ENCODE results near the gene TMEM86A.
A peak's percentile ranks its signal among the peaks of the same experiment; 100 is the strongest.
"Not testable (repeated sequence)": the region's sequence is repeated elsewhere in the genome, so short reads cannot be mapped to it uniquely, and the experiment has no call there.

The TMEM86A gene, protein sequence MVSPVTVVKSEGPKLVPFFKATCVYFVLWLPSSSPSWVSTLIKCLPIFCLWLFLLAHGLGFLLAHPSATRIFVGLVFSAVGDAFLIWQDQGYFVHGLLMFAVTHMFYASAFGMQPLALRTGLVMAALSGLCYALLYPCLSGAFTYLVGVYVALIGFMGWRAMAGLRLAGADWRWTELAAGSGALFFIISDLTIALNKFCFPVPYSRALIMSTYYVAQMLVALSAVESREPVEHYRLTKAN

DNA sequence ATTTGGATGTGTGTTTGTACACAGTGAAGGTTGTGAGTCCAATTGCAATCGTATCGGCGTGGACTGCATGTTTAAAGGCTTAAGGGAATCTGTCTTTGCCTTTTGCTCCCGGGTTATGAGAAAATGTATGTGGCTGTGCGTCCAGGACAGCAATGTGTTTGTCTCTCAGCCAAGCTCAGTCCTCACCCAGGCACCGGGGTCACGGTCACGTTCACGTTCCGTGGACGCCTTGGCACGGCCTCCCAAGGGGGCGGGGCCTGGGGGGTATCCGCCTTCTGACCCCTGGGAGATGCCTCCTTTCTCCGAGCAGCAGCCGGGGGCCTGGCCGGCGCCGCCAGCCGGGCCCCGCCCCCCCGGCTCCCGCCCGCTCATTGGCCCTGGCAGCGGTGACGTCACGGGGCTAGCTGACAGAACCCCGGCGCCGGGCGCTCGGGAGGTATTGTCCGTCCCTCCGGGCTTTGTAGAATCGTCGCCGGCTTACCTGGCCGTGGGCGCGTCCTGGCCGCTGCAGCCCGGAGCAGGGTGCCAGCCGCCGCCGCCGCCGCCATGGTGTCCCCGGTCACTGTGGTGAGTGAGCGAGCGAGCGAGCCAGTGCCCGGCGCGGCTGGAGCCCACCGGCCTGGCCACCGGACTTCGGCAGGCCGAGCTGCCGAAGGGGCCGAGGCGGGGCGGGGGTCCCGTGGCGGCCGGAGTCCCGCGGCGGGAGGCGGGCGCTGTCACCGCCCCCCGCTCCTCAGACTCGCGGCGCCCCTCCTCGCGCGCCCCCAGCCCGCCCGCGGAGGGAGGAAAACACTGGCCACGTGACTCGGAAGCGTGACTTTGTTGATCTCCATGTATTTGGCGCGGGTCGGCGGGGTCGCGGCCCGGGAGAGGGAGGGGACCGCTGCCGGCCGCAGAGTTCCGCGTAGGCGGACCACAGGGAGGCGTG lies at the start of gene TMEM86A:
Gene TMEM86A (plus strand): TSS at position 439 of the 928 bp plus-strand sequence. CDS start 108 bp downstream, at position 547.
- DNase-seq = peak; percentile 51 to 93 (median 86)

DNA sequence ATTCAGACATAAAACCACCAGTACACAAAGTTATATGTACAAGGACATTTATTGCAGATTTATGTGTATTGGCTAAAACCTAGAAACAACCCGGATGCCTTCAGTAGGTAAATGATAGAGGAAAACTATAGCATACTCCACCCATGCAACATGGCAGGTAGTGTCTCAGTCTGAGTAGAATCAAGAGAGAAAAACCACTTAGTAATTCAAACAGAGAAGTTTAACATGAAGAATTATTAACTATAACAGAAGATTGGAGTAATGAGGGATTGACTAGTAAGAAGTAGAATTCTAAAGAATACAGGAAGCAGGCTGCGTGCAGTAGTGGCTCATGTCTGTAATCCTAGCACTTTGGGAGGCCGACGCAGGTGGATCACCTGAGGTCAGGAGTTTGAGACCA lies 48.2 kb upstream of the TMEM86A start:
- no peak for DNase-seq

DNA sequence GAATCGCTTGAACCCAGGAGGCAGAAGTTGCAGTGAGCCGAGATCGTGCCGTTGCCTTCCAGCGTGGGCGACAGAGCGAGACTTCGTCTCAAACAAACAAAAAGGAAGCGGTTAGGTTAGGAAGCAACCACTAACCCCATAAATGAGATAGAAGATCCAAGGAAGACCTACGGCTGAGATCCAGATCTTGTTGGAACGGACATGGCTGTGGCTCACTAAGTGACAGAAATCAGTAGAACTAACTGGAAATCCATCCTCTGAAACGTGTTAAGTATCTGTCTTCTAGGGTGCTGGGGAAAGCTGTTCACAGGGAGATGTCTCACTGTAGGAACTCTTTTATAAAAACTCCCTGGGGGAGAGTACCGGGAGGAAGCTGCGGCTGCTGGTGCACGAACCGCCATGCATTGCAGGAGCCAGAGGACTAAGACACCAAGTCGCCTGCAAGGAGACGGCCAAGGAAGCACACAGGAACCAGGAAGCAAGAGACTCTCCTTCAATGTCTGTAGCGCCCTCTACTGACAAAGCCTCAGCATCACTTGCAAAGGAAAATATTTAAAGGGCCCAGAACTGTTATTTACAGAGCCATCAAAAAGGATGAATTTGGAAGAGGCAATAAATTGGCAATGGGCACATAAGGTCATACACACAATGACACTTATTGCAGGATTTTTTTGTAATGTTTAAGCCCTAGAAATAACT lies 47.6 kb upstream of the TMEM86A start:
- no peak for DNase-seq

DNA sequence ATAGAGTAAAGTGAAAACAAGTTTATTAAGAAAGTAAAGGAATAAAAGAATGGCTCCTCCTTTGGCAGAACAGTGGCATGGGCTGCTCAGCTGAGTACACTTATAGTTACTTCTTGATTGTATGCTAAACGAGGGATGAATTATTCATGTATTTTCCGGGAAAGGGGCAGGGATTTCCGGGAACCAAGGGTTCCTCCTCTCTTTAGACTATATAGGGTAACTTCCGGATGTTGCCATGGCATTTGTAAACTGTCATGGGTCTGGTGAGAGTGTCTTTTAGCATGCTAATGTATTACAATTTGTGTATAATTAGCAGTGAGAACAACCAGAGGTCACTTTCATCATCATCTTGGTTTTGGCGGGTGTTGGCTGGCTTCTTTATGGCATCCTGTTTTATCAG lies 40.9 kb upstream of the TMEM86A start:
- no peak for DNase-seq

DNA sequence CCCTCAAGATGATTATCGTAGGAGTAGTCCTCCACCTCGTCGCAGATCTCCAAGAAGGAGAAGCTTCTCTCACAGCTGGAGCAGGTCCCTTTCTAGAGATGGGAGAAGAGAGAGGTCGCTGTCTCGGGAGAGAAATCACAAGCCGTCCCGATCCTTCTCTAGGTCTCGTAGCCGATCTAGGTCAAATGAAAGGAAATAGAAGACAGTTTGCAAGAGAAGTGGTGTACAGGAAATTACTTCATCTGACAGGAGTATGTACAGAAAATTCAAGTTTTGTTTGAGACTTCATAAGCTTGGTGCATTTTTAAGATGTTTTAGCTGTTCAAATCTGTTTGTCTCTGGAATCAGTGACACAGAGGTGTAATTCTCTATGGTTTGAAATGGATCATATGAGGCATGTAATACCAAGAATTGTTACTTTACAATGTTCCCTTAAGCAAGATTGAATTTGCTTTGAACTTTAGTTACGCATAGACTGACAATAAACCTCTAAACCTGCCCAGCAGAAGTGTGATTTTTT lies 33.2 kb upstream of the TMEM86A start:
- DNase-seq = not testable (repeated sequence)

DNA sequence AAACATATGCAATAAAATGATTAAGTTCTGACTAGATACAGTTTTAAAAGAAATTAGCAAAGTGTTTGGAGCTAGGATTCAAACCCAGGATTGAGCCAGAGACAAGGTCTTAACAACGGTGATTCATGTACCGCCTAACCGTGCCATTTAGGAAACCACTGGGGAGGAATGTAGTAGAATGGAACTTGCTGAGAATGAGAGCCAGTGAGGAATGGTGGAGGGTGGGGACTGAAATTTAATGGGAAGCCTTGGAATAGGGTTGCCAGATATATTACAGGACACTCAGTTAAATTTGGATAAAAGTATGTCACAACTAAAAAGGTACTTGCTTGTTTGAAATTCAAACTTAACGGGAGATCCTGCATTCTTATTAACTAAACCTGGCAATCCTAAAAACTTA lies 30.4 kb upstream of the TMEM86A start:
- no peak for DNase-seq

DNA sequence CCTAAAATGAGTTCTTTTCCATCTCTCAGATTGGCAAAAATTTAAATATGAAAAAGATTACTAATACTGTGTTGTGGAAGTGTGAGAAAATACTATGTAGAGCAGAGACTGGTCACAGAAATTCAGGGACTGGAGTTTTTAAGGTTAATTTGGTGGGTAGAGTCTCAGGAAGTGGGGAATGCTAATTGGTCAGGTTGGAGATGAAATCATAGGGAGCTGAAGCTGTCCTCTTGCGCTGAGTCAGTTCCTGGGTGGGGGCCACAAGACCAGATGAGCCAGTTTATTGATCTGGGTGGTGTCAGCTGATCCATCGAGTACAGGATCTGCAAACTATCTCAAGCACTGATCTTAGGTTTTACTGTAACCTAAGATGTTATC lies 29.4 kb upstream of the TMEM86A start:
- DNase-seq = no peak

DNA sequence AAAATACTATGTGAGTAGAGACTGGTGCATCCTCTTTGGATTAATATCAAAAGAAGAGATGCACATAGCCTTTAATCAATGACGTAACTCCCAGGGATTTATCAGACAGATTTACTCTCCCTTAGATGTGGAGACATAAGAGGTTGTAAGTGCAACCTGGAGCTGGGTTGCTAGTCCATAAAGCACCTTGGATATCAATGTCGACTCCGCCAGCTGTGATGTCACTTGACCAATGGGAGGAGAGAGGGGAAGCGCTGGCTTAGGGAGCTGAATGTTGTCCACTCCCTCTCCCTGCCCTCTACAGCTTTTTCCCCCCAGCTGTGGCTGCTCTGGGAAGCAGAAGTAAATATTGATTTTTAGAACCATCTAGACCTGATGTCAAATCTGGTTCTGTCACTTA lies 28.9 kb upstream of the TMEM86A start:
- DNase-seq = no peak

DNA sequence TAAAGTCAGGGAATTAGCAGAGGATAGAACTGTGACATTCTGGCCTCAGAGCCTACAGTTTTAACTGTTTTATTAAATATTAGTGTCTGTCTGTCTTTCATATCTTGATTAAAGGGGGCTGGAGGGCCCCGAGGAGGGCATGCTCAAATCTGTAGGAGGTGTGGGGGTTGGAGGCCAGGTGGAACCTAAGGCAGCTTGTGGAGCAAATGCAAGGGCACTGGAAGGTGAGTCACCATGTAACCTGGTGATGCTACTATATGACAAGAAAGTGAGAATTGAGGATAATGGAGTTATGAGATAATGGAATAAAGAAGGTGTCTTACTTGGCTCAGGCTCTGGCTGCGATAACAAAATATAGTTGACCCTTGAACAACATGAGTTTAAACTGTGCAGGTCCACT lies 27.3 kb upstream of the TMEM86A start:
- no peak for DNase-seq

DNA sequence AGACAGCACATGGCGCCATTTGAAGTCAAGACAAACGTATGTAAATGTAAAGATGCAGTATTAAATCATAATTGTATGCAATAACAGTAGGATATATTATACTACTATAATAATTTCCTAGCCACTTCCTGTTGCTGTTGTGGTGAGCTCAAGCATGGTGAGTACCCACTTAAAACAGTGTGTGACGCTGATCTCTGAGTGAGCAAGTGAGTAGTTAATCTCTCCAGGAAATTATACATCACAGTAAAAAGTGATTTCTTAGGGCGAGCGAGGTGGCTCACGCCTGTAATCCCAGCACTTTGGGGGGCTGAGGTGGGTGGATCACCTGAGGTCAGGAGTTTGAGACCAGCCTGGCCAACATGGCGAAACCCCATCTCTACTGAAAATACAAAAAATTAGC lies 26.4 kb upstream of the TMEM86A start:
- not testable (repeated sequence) for DNase-seq

DNA sequence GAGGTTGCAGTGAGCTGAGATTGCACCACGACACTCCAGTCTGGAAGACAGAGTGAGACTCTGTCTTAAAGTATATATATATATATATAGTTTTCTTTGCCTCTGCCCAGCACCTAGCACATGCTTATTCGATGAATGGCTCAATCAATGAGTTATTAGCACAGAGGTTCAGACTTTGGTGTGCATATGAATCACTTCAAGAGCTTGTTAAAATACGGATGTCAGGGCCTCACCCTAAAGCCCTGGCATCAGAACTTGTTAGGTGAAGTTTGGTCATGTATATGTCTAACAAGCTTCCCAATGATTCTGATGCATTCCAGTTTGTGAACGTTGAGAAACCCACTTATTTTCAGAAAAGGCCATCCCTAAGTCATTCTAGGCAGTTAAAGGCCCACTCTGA lies 21.8 kb upstream of the TMEM86A start:
- DNase-seq = no peak

DNA sequence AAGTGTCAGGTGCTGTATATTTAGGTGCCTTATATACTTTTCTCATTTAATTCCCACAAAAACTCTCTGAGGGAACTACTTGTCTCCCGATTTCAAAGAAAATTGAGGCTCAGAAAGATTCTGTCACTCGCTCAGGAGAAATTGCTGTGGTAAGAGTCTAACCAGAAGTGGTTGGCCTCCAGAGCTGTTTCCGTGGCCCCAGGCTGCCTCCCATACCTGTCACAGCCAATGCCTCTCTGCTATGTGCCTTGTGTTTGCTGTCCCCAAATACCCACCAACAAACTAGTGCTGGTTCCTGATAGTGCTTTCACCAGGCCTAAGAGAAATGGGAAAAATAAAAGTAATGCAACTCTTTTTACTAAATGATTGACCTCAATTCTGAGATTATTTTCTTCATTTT lies 21.0 kb upstream of the TMEM86A start:
- no peak for DNase-seq

DNA sequence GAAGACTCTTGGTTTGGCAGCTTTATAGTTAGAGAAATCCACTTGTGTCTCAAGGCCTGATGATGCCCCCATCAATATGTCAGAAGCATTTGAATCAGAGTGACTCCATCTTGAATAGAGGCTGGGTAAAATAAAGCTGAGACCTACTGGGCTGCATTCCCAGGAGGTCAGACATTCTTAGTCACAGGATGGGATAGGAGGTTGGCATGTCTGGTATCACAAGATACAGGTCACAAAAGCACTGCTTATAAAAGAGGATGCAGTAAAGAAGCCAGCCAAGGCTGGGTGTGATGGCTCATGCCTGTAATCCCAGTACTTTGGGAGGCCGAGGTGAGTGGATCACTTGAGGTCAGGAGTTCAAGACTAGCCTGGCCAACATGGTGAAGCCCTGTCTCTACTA lies 16.6 kb upstream of the TMEM86A start:
- not testable (repeated sequence) for DNase-seq

DNA sequence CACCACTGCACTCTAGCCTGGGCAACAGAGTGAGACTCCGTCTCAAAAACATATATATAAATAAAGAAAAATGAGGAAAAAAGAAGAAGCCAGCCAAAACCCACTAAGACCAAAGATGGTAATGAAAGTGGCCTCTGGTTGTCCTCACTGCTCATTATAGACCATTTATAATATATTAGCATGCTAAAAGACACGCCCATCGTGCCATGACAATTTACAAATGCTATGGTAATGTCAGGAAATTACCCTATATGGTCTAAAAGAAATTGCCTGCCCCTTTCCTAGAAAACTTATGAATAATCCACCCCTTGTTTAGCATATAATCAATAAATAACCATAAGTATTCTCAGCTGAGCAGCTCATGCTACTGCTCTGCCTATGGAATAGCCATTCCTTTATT lies 16.1 kb upstream of the TMEM86A start:
- DNase-seq = no peak

DNA sequence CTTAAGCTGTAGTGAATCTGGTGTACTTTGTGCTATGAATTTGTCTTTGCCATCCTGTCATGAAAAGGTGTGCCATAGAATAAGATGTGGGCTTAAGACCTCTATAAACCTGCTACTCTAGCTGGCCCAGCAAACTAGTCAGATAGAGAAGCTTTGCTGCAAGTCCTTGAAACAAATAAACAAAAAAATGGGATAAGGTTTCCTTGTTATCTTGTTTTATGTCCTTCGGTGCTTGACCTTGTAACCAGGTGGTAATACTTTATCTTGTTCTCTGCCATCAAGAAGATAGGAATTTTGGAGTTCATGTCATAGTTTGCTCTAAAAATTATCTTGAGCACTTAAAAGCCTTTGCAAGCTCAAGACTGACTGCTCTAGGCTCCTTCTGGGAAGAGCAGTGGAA lies 14.3 kb upstream of the TMEM86A start:
- no peak for DNase-seq

DNA sequence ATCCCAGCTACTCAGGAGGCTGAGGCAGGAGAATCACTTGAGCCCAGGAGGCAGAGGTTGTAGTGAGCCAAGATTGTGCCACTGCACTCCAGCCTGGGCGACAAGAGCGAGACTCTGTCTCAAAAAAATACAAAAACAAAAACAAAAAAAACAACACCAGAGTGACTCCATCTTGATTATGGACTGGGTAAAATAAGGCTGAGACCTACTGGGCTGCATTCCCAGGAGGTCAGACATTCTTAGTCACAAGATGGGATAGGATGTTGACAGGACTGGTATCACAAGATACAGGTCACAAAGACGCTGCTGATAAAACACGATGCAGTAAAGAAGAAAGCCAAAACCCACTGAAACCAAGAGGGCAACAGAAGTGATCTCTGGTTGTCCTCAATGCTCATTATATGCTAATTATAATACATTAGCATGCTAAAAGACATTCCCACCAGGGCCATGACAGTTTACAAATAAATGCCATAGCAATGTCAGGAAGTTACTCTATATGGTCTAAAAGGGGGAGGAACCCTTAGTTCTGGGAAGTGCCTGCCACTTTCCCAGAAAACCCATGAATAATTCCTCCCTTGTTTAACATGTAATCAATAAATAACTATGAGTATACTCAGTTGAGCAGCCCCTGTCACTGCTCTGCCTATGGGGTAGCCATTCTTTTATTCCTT lies 7.0 kb upstream of the TMEM86A start:
- not testable (repeated sequence) for DNase-seq

DNA sequence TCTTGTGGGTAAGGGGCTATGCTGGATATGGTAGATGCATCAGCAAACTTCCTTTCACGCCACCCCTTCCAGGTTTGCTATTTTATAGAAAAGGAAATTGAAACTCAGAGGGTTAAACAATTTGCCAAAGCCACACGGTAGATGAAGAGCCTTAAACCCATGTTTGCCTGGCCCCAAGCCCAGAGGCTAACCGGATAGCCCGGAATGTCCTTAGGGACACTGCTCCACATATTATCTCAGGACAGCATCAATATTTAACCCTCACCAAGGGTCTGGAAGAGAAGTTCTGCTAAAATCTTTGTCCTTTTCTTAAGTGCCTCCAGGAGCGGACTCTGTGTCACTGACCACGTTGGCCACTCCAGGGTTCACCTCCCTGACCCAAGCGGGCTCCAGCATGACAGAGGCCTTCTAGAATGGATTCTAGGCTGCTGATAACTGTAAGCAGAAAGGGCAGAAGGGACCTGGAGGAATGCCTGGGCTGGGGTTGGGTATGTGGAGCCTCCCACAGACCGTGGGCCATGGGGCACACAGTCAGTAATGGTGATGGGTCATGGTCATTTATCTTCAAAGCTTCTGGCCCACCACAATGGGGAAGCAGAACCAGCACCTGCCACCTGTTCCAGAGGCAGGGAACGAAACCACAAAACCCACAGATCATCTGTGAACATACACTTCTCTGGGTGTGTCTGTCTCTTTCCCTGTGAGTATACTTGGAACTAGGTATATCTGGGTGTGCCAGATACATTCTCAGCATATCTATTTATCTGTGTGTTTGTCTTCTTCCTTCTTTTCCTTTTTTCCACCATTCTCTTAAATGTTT lies 5.4 kb upstream of the TMEM86A start:
- no peak for DNase-seq

DNA sequence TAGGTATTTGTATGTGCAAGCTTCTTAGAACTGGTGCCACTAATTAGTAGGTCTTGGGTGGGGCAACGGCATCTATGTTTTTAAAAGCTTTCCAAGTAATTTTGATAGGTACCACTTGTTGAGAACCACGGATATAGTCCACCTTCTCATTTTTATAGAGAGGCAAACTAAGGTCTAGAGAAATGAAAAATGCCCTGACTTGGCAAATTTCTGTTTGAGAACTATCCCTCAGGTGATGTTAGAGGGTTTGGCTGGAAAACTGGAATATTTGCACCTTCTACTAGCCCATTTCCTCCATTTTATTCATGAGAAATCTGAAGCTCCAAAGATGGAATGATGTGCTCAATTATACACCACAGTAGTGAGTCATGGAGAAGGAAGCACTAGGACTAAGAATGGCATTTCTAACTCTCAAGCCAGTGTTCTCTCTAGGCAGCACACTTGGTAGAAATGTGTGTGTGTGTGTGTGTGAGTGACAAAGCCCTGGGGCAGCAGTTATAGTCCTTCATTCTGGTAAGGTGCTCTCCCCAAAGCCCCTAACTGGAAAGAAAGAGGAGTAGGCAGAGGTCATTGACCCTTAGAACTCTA lies 1.8 kb upstream of the TMEM86A start:
- no peak for DNase-seq

DNA sequence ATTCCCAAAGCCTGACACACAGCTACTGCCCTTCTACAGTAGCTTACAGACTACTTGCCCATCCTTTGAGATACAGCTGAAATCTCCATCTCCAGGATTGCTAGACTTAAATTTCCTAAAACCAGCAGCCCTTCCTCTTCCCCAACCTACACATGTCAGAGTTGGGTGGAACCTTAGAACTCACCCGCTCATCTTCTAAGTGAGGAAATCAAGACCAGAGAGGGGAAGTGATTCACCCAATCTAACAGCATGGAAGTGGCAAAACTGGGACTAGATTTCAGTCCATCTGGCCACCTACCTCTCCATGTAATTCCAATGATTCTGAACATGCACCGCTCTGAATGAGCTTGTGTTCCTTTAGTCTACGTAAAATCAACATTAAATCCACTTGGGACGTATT lies 1.0 kb upstream of the TMEM86A start:
- no peak for DNase-seq

DNA sequence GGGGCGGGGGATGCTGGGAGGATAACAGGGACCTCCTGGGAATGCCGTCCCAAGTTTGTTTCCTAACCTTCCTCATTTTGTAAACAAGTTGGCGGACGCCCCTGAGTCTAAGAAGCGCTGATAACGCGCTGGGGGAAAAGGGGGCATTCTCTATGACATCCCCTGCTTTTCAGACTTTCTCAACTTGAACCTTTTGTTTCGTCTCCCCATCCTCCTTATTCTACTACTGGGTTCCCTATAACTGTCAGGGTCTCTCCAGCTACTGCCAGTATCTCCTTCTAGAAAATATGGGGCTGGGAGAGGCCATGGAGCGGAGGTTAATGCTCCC lies 654 bp downstream of the TMEM86A start:
- DNase-seq = peak in 2 of 14 donors; percentile 13 to 49

DNA sequence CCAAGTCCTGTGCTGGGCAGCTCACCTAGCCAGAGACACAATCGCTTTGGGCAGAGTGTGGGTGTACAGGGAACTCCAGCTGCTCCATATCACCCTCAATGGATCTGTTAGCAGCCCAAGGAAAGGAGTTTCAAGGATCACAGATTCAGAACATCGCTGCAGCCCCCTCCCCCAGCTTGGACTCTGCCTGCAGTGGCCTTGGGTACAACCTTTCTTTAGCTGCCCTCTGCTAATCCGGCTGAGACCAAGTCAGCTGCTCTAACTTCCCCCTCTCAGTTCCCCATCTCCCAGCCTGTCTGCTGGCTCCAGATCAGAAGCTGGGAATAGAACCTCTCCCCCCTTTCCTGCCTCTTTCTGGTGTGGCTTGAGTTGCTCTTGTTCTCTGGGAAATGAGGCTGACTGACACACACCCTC lies 1.3 kb downstream of the TMEM86A start:
- peak in 8 of 14 donors; percentile 26 to 73 (median 60) for DNase-seq

All from C1 segment of cervical spinal cord (tissue), 14 donors.